Esophagus muscularis mucosa (tissue), 4 donors: ENCODE results near the gene NECTIN4. TPM values are rescaled to one million over a fixed set of nuclear protein-coding genes. Genes with fewer than 3 reads are reported as not detected.

Source experiments
- DNase-seq: peaks from one replicate; pipeline ENCODE4 v3.0.0-alpha.2; 2017; ENCODE audit errors: extremely low spot score
- H3K27ac ChIP-seq, 4 donors: fragments of 200-600 bp; sonication (generic); replicated peaks in 1 of 4; 1 replicate in 3 of 4; 2 replicates in 1 of 4; pipeline ENCODE4 v1.5.1; 2016 to 2019; ENCODE audit warnings: mild to moderate bottlenecking in 1 of 4
- H3K27me3 ChIP-seq, 4 donors: fragments of 200-600 bp; sonication (generic); one replicate each; pipeline versions ENCODE4 v1.5.1 to v1.6.0; 2016 to 2019
- H3K36me3 ChIP-seq, 4 donors: fragments of 200-600 bp; sonication (generic); one replicate each; pipeline ENCODE4 v1.5.1; 2016 to 2019
- H3K4me1 ChIP-seq, 4 donors: fragments of 200-600 bp; sonication (generic); one replicate each; pipeline ENCODE4 v1.5.1; 2016 to 2019
- H3K4me3 ChIP-seq, 4 donors: fragments of 200-600 bp; sonication (generic); 1 replicate in 2 of 4; 2 replicates in 2 of 4; pipeline ENCODE4 v1.5.1; 2016 to 2019; ENCODE audit warnings: mild to moderate bottlenecking in 4 of 4, moderate library complexity in 1 of 4
- H3K9me3 ChIP-seq, 4 donors: fragments of 200-600 bp; sonication (generic); 1 replicate in 3 of 4; 2 replicates in 1 of 4; pipeline ENCODE4 v1.5.1; 2016 to 2019
- CTCF ChIP-seq, 3 experiments: fragments of 200-600 bp in 2 of 3; fragments of 450-650 bp in 1 of 3; sonication (generic) in 2 of 3; IDR thresholded peaks; one replicate each; pipeline ENCODE4 v1.5.1; 2017 to 2019; ENCODE audit warnings: antibody characterized with exemption in 3 of 3, mild to moderate bottlenecking in 2 of 3, moderate library complexity in 1 of 3
- EP300 ChIP-seq: sonication (generic); formaldehyde crosslinking; IDR thresholded peaks from one replicate; pipeline ENCODE4 v1.6.1; 2017; ENCODE audit warnings: antibody characterized with exemption
- POLR2A ChIP-seq: fragments of 450-650 bp; IDR thresholded peaks from one replicate; pipeline ENCODE4 v1.6.1; 2017; ENCODE audit warnings: antibody characterized with exemption, moderate library complexity, mild to moderate bottlenecking, low read depth
- POLR2AphosphoS5 ChIP-seq, 2 donors: sonication (generic); formaldehyde crosslinking; IDR thresholded peaks; one replicate each; pipeline ENCODE4 v1.6.1; 2017; ENCODE audit warnings: antibody characterized with exemption in 2 of 2
- WGBS: methylation state at CpG from one replicate; pipeline ENCODE4 v1.1.5; 2018; 5-methylcytosine and 5-hydroxymethylcytosine counted together
- intact Hi-C: fragments of 100-400 bp; cut with DNase I; formaldehyde crosslinking; loops from one replicate; pipeline ENCODE4 v1.15.1; 2023
- total RNA-seq, 4 donors: library from RNA; depleted of rRNA; stranded (reverse); fragments of >200 nt; gene quantifications; one replicate each; pipeline versions ENCODE4 v1.1.0 to v1.2.1, GENCODE V29; 2016

Gene NECTIN4
- total RNA-seq, 4 donors from 2014 or later: not detected

DNA sequence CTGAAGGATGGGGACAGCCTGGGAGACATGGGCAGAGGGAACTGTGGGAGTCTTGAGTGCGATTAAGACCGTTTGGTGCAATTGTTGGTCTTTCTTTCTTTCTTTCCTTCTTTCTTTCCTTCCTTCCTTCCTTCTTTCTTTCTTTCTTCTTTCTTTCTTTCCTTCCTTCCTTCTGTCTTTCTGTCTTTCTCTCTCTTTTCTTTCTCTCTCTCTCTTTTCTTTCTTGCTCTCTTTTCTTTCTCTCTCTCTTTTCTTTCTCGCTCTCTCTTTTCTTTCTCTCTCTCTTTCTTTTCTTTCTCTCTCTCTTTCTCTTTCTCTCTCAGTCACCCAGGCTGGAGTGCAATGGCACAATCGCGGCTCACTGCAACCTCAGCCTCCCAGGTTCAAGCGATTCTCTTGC is 5.9 kb upstream of the NECTIN4 start:
- peaks cover 0 to 10% (median under 1%) of the 10 kb centered on the region in 4 donors for H3K36me3 ChIP-seq
- no peak overlapping the region for H3K27ac ChIP-seq
- no peaks in the 10 kb centered on the region for H3K9me3 ChIP-seq
- intact Hi-C loops: loop anchor here (5.0 kb wide), 3 partner anchors 48 to 368 kb away; partner anchors contain the start of gene USF1
- peaks cover 18 to 29% (median 24%) of the 10 kb centered on the region in 4 donors for H3K4me1 ChIP-seq
- WGBS: 88% methylated on average over 6 of the region's 6 CpGs
- TF ChIP-seq POLR2AphosphoS5 (IDR thresholded peaks at IDR 0.05) (no peak), EP300 (no peak), CTCF (IDR thresholded peaks at IDR 0.05) (no peak)
- H3K4me3 ChIP-seq: no peak overlapping the region
- H3K27me3 ChIP-seq: peaks cover 0 to 3% (median 0%) of the 10 kb centered on the region in 4 donors
- DNase-seq: no peak

- H3K4me1 ChIP-seq: peaks cover 18 to 29% (median 24%) of the 10 kb centered on the region in 4 donors
- WGBS: 96% methylated on average over 14 of the region's 14 CpGs
- no peak overlapping the region for H3K4me3 ChIP-seq
- no peak overlapping the region for H3K27ac ChIP-seq
- no peak for DNase-seq
- H3K36me3 ChIP-seq: peaks cover 0 to 3% (median 0%) of the 10 kb centered on the region in 4 donors
- TF ChIP-seq CTCF (IDR thresholded peaks at IDR 0.05): no peak
- no peak for TF ChIP-seq EP300
- TF ChIP-seq POLR2AphosphoS5 (IDR thresholded peaks at IDR 0.05): no peak
- no peak for TF ChIP-seq POLR2A
- H3K9me3 ChIP-seq: no peaks in the 10 kb centered on the region
- intact Hi-C loops: no loop called here
- peaks cover 0 to 3% (median 1%) of the 10 kb centered on the region in 4 donors for H3K27me3 ChIP-seq
Observed at GRCh38 chr1:161094481-161094880, 5.1 kb upstream of the NECTIN4 start.

- WGBS: 77% methylated on average over 3 of the region's 3 CpGs
- no peak overlapping the region for H3K27ac ChIP-seq
- TF ChIP-seq CTCF (IDR thresholded peaks at IDR 0.05): no peak
- intact Hi-C loops: no loop called here
- H3K4me1 ChIP-seq: peaks cover 9 to 12% (median 10%) of the 10 kb centered on the region in 4 donors
- H3K27me3 ChIP-seq: peaks cover 0 to 17% (median 1%) of the 10 kb centered on the region in 4 donors
- no peaks in the 10 kb centered on the region for H3K9me3 ChIP-seq
- no peak overlapping the region for H3K4me3 ChIP-seq
- H3K36me3 ChIP-seq: no peaks in the 10 kb centered on the region
- DNase-seq: no peak
Observed at GRCh38 chr1:161092621-161093028, 3.3 kb upstream of the NECTIN4 start.

GRCh38 chr1:161091796-161092507 is 2.6 kb upstream of the NECTIN4 start:
- DNase-seq: no peak
- WGBS: 97% methylated on average over 6 of the region's 7 CpGs
- Histone ChIP-seq H3K4me1 (peaks cover 3 to 5% (median 5%) of the 10 kb centered on the region in 4 donors), H3K36me3 (no peaks in the 10 kb centered on the region), H3K27ac (no peak overlapping the region), H3K27me3 (peaks cover 0 to 17% (median 0%) of the 10 kb centered on the region in 4 donors), H3K9me3 (no peaks in the 10 kb centered on the region), H3K4me3 (no peak overlapping the region)
- intact Hi-C loops: no loop called here
- TF ChIP-seq CTCF (IDR thresholded peaks at IDR 0.05) (no peak), POLR2A (no peak), POLR2AphosphoS5 (IDR thresholded peaks at IDR 0.05) (no peak), EP300 (no peak)

DNA sequence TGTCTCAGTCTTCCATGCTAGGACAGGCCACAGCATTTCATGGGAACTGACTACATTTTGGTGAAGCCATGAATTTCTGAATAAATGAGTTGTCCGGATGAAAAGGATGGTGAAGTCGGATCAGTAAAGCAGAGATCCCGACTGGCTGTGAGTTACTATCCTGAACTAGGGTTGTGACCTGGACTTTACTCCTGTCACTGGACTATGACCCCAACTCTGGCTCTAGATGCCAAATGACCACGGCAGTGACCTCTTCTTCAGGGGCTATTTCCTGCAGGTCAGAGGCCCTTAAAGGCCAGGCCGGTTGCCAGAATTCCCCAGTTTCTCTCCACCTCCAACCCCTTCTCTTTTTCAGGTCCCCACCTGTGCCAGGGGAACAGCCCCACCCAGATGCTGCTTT is 1.7 kb upstream of the NECTIN4 start:
- no peaks in the 10 kb centered on the region for H3K9me3 ChIP-seq
- H3K27me3 ChIP-seq: peaks cover 0 to 17% (median 0%) of the 10 kb centered on the region in 4 donors
- intact Hi-C loops: no loop called here
- no peak overlapping the region for H3K4me3 ChIP-seq
- TF ChIP-seq CTCF (IDR thresholded peaks at IDR 0.05) (no peak), EP300 (no peak), POLR2AphosphoS5 (IDR thresholded peaks at IDR 0.05) (no peak), POLR2A (no peak)
- H3K36me3 ChIP-seq: no peaks in the 10 kb centered on the region
- WGBS: 89% methylated on average over 5 of the region's 5 CpGs
- H3K4me1 ChIP-seq: no peaks in the 10 kb centered on the region
- no peak overlapping the region for H3K27ac ChIP-seq
- DNase-seq: no peak
